ENCODE measurements around the gene KRT40. TPM values are rescaled to one million over a fixed set of nuclear protein-coding genes. Genes with fewer than 3 reads are reported as not detected.

Gene KRT40
- total RNA-seq, 2 donors from 2014 or later = not detected

DNA sequence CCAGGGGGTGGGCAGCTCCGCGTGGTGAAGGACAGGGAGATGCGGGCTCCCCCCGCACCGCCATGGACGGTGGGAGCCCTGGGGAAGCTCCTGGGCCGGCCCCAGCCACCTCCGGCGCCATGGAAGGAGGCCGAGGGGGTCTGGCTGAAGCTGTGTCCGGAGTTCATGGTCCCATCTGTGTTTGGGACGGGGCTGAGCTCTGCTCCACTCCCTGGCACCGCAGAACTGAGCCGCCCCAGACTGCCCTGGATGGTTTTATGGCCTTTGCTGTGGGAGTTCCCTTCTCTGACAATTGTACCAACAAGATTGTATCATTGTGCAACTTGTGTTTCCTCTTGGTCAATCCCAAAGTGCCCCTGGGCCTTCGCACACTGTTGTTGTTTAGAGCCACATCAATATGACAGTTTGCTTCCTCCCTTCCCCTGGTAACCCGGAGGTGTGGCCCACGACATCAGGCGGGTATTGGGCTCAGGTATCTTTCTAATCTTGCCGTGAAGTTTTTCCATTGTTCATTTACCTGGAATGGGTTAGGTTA, 47.6 kb downstream of the KRT40 start:
- Histone ChIP-seq H3K9me3 (no peaks in the 10 kb centered on the region), H3K4me3 (no peak overlapping the region), H3K4me1 (ENCODE audit: control insufficient read depth in 1 of 2, low read depth in 2 of 2) (no peaks in the 10 kb centered on the region), H3K27ac (no peak overlapping the region), H3K27me3 (replicated peaks; ENCODE audit: insufficient read depth) (no peaks in the 10 kb centered on the region), H3K36me3 (no peaks in the 10 kb centered on the region)
- TF ChIP-seq CTCF (IDR thresholded peaks at IDR 0.05) = no peak
- ATAC-seq (ENCODE audit: insufficient number of reproducible peaks, low FRiP score, low read depth) (no peak), DNase-seq (ENCODE audit: low spot score) (no peak)

GRCh38 chr17:40935624-40936023, 48.5 kb downstream of the KRT40 start:
- no peaks in the 10 kb centered on the region for H3K27me3 ChIP-seq (replicated peaks; ENCODE audit: insufficient read depth)
- no peak overlapping the region for H3K27ac ChIP-seq
- TF ChIP-seq CTCF (IDR thresholded peaks at IDR 0.05) = no peak
- no peaks in the 10 kb centered on the region for H3K9me3 ChIP-seq
- no peak for DNase-seq (ENCODE audit: low spot score)
- no peaks in the 10 kb centered on the region for H3K36me3 ChIP-seq
- no peak for ATAC-seq (ENCODE audit: insufficient number of reproducible peaks, low FRiP score, low read depth)
- no peak overlapping the region for H3K4me3 ChIP-seq
- no peaks in the 10 kb centered on the region for H3K4me1 ChIP-seq (ENCODE audit: control insufficient read depth in 1 of 2, low read depth in 2 of 2)

GRCh38 chr17:40932608-40933007, 51.5 kb downstream of the KRT40 start:
- DNase-seq (ENCODE audit: low spot score) (no peak), ATAC-seq (ENCODE audit: insufficient number of reproducible peaks, low FRiP score, low read depth) (no peak)
- Histone ChIP-seq H3K4me3 (no peak overlapping the region), H3K36me3 (no peaks in the 10 kb centered on the region), H3K9me3 (no peaks in the 10 kb centered on the region), H3K27ac (no peak overlapping the region), H3K27me3 (replicated peaks; ENCODE audit: insufficient read depth) (no peaks in the 10 kb centered on the region), H3K4me1 (ENCODE audit: control insufficient read depth in 1 of 2, low read depth in 2 of 2) (no peaks in the 10 kb centered on the region)
- no peak for TF ChIP-seq CTCF (IDR thresholded peaks at IDR 0.05)

GRCh38 chr17:40931311-40931710, 52.8 kb downstream of the KRT40 start:
- Histone ChIP-seq H3K4me3 (no peak overlapping the region), H3K27me3 (replicated peaks; ENCODE audit: insufficient read depth) (no peaks in the 10 kb centered on the region), H3K36me3 (no peaks in the 10 kb centered on the region), H3K4me1 (ENCODE audit: control insufficient read depth in 1 of 2, low read depth in 2 of 2) (no peaks in the 10 kb centered on the region), H3K9me3 (no peaks in the 10 kb centered on the region), H3K27ac (no peak overlapping the region)
- no peak for TF ChIP-seq CTCF (IDR thresholded peaks at IDR 0.05)
- ATAC-seq (ENCODE audit: insufficient number of reproducible peaks, low FRiP score, low read depth) (no peak), DNase-seq (ENCODE audit: low spot score) (no peak)

Other genes starting within 250 kb of the KRT40 start
- not detected for gene KRT25, start 229.0 kb downstream of the KRT40 start, total RNA-seq
- not detected for gene KRT26, start 212.1 kb downstream of the KRT40 start, total RNA-seq
- gene KRT27, start 201.8 kb downstream of the KRT40 start, total RNA-seq = not detected
- not detected for gene KRT28, start 184.4 kb downstream of the KRT40 start, total RNA-seq
- 10 to 100 TPM in 1 of 2 donors, 1 to 10 TPM in 1; 2.3 to 13.5 TPM for gene KRT10, start 161.7 kb downstream of the KRT40 start, total RNA-seq
- gene KRT12, start 117.1 kb downstream of the KRT40 start, total RNA-seq = not detected
- 1 to 10 TPM in 1 of 2 donors, not detected in 1; 1.8 TPM for gene KRT20, start 99.1 kb downstream of the KRT40 start, total RNA-seq
- gene KRT23, start 46.7 kb downstream of the KRT40 start, total RNA-seq = under 1 TPM in 1 of 2 donors, not detected in 1; 0.54 TPM
- not detected for gene KRT39, start 17.4 kb downstream of the KRT40 start, total RNA-seq
- gene KRTAP3-3, start 9.8 kb upstream of the KRT40 start, total RNA-seq = not detected
- not detected for gene KRTAP3-2, start 15.6 kb upstream of the KRT40 start, total RNA-seq
- not detected for gene KRTAP3-1, start 24.8 kb upstream of the KRT40 start, total RNA-seq
- not detected for gene KRTAP1-5, start 42.9 kb upstream of the KRT40 start, total RNA-seq
- not detected for gene KRTAP1-4, start 45.9 kb upstream of the KRT40 start, total RNA-seq
- not detected for gene KRTAP1-3, start 50.5 kb upstream of the KRT40 start, total RNA-seq
- gene KRTAP1-1, start 57.1 kb upstream of the KRT40 start, total RNA-seq = not detected
- not detected for gene KRTAP2-1, start 63.0 kb upstream of the KRT40 start, total RNA-seq
- not detected for gene KRTAP2-2, start 70.9 kb upstream of the KRT40 start, total RNA-seq
- not detected for gene KRTAP2-3, start 75.8 kb upstream of the KRT40 start, total RNA-seq
- gene KRTAP2-4, start 81.6 kb upstream of the KRT40 start, total RNA-seq = not detected
- gene KRTAP4-7, start 99.8 kb upstream of the KRT40 start, total RNA-seq = not detected
- not detected for gene KRTAP4-8, start 113.8 kb upstream of the KRT40 start, total RNA-seq
- gene KRTAP4-16, start 117.9 kb upstream of the KRT40 start, total RNA-seq = not detected
- gene KRTAP4-9, start 121.1 kb upstream of the KRT40 start, total RNA-seq = not detected
- gene KRTAP4-11, start 134.0 kb upstream of the KRT40 start, total RNA-seq = not detected
- gene KRTAP4-12, start 139.9 kb upstream of the KRT40 start, total RNA-seq = not detected
- not detected for gene KRTAP4-6, start 156.2 kb upstream of the KRT40 start, total RNA-seq
- not detected for gene KRTAP4-5, start 165.5 kb upstream of the KRT40 start, total RNA-seq
- gene KRTAP4-4, start 176.4 kb upstream of the KRT40 start, total RNA-seq = not detected
- gene KRTAP4-3, start 183.9 kb upstream of the KRT40 start, total RNA-seq = not detected
- not detected for gene KRTAP4-2, start 193.9 kb upstream of the KRT40 start, total RNA-seq
- not detected for gene KRTAP4-1, start 200.6 kb upstream of the KRT40 start, total RNA-seq
- not detected for gene KRTAP9-1, start 205.6 kb upstream of the KRT40 start, total RNA-seq
- gene KRTAP9-2, start 242.3 kb upstream of the KRT40 start, total RNA-seq = not detected
- gene KRTAP9-3, start 248.1 kb upstream of the KRT40 start, total RNA-seq = not detected

Measured in thoracic aorta (tissue), 2 donors.